CD4-positive, alpha-beta T cell (primary cell): Measurements from ENCODE around the gene DIS3L2. TPM values are rescaled to one million over a fixed set of nuclear protein-coding genes. Genes with fewer than 3 reads are reported as not detected.

Source experiments
- ATAC-seq: fragments of 200-7000 bp; cut with Tn5 transposase; one replicate; pipeline ENCODE4 v1.10.0; 2022; ENCODE audit warnings: mild to moderate bottlenecking; ENCODE audit not compliant: poor library complexity
- CTCF ChIA-PET: fragments of 350-600 bp; sonication (Branson Sonifier 250); formaldehyde crosslinking; loops from one replicate; lab custom pipeline; 2021; ENCODE audit warnings: antibody characterized with exemption, inconsistent platforms; lab: Charles Lee
- POLR2A ChIA-PET: fragments of 350-600 bp; sonication (Branson Sonifier 250); formaldehyde crosslinking; loops from one replicate; lab custom pipeline; 2021; ENCODE audit warnings: antibody characterized with exemption, inconsistent platforms; lab: Charles Lee
- DNase-seq, 14 experiments: peaks; one replicate each; pipeline ENCODE4 v3.0.0-alpha.2; 2013 to 2020; ENCODE audit warnings: mixed read lengths in 2 of 14
- H3K27ac ChIP-seq, 2 donors: one replicate each; pipeline versions ENCODE4 v1.5.1 to v1.7.0; 2013; ENCODE audit warnings: low read length in 2 of 2, low read depth in 1 of 2, mild to moderate bottlenecking in 1 of 2
- H3K27me3 ChIP-seq, 2 experiments: 1 replicate in 1 of 2; 2 replicates in 1 of 2; pipeline versions ENCODE4 v1.6.1 to v1.7.0; 2013; ENCODE audit warnings: low read length in 2 of 2, control low read depth in 1 of 2, mild to moderate bottlenecking in 1 of 2, moderate library complexity in 1 of 2; ENCODE audit not compliant: insufficient read depth in 2 of 2, control insufficient read depth in 1 of 2
- H3K36me3 ChIP-seq: one replicate; pipeline ENCODE4 v1.6.1; 2013; ENCODE audit warnings: low read length, control low read depth; ENCODE audit not compliant: insufficient read depth
- H3K4me1 ChIP-seq: one replicate; pipeline ENCODE4 v1.6.1; 2013; ENCODE audit warnings: low read length, control low read depth; ENCODE audit not compliant: insufficient read depth
- H3K4me3 ChIP-seq: one replicate; pipeline ENCODE4 v1.5.1; 2013; ENCODE audit warnings: mild to moderate bottlenecking, low read length, moderate library complexity
- H3K9me3 ChIP-seq, 2 experiments: 1 replicate in 1 of 2; 2 replicates in 1 of 2; pipeline versions ENCODE4 v1.6.1 to v1.7.0; 2013; ENCODE audit warnings: low read length in 2 of 2, mild to moderate bottlenecking in 2 of 2, control low read depth in 1 of 2, moderate library complexity in 1 of 2; ENCODE audit not compliant: control insufficient read depth in 1 of 2, insufficient read depth in 1 of 2
- H3K27ac Mint-ChIP-seq: one replicate; pipeline ENCODE4 v1.8.0; 2020; ENCODE audit warnings: mixed read lengths
- H3K27me3 Mint-ChIP-seq: one replicate; pipeline ENCODE4 v1.8.0; 2021; ENCODE audit warnings: mixed read lengths
- H3K36me3 Mint-ChIP-seq: one replicate; pipeline ENCODE4 v1.8.0; 2021; ENCODE audit warnings: low read depth, mixed read lengths
- H3K4me1 Mint-ChIP-seq: one replicate; pipeline ENCODE4 v1.8.0; 2021; ENCODE audit warnings: low read depth, mixed read lengths
- H3K4me3 Mint-ChIP-seq: one replicate; pipeline ENCODE4 v1.8.0; 2020; ENCODE audit warnings: mild to moderate bottlenecking, mixed read lengths
- H3K9me3 Mint-ChIP-seq: one replicate; pipeline ENCODE4 v1.8.0; 2020; ENCODE audit warnings: mixed read lengths
- CTCF ChIP-seq: fragments of 200-600 bp; IDR thresholded peaks from one replicate; pipeline ENCODE4 v1.8.0; 2022; ENCODE audit warnings: antibody characterized with exemption, mild to moderate bottlenecking
- intact Hi-C, 2 experiments: fragments of 100-400 bp; cut with DNase I in 1 of 2; cut with micrococcal nuclease in 1 of 2; formaldehyde crosslinking; loops; one replicate each; pipeline versions ENCODE4 v1.15.1 to v1.9.0; 2023 to 2025; cut with DNase I, micrococcal nuclease
- total RNA-seq, 174 experiments: library from RNA in 2 of 174; stranded (reverse) in 2 of 174; gene quantifications; one replicate each; pipeline ENCODE4 v1.2.3 and lab custom pipeline; 2021 to 2026

DIS3L2 gene
- total RNA-seq, 2 experiments from 2014 or later = 59.8 to 62.9 TPM

GRCh38 chr2:232319803-232320442 is 358.4 kb downstream of the DIS3L2 start:
- Mint-ChIP-seq H3K27ac (peak overlapping the region; percentile 90), H3K4me1 (peaks cover 88% of the 10 kb centered on the region), H3K9me3 (peaks cover 2% of the 10 kb centered on the region), H3K27me3 (no peaks in the 10 kb centered on the region), H3K4me3 (peak overlapping the region; percentile 9), H3K36me3 (no peaks in the 10 kb centered on the region)
- ATAC-seq = no peak
- H3K4me1 ChIP-seq = peaks cover 85% of the 10 kb centered on the region
- H3K9me3 ChIP-seq = no peaks in the 10 kb centered on the region
- no peaks in the 10 kb centered on the region for H3K36me3 ChIP-seq
- intact Hi-C loops = loop anchor here (5.0 to 10.0 kb wide), 6 partner anchors 33 to 1035 kb away; partner anchors contain the start of genes COPS7B (in 1 of the 2), DGKD (in 1 of the 2) and PDE6D (in 1 of the 2)
- H3K27me3 ChIP-seq = no peaks in the 10 kb centered on the region
- ChIA-PET POLR2A (interaction anchor here (1.0 to 2.9 kb wide), 3 partner anchors 10 to 606 kb away, joined by 3 to 10 read pairs (median 3); no protein-coding TSS in a partner anchor), CTCF (no interaction called here)
- peak in 1 of 14 experiments; percentile 23 for DNase-seq
- H3K4me3 ChIP-seq = peak overlapping the region; percentile 21
- H3K27ac ChIP-seq = peak overlapping the region; percentile 70 to 76
- TF ChIP-seq CTCF = no peak

DNA sequence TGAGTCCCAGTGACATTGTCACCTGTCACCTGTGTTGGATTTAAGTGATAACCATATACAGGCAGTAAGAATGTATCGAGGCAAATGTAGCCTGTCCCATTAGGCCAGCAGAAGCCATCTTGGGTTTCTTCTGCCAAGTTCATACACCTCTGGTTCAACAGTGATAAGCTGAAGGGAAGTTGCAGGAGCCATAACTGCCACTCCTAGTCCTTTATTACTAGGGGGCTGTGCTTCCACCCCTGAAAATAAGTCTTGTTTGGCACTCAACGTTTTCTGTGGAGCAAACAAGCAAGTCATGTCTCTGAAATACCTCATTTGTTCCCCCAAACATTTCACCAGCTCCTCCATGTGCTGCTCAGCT is 358.9 kb downstream of the DIS3L2 start:
- Histone ChIP-seq H3K27me3 (no peaks in the 10 kb centered on the region), H3K4me1 (peaks cover 80% of the 10 kb centered on the region), H3K4me3 (no peak overlapping the region), H3K9me3 (no peaks in the 10 kb centered on the region), H3K36me3 (no peaks in the 10 kb centered on the region), H3K27ac (peak overlapping the region in 1 of 2 donors; percentile 76)
- Mint-ChIP-seq H3K36me3 (no peaks in the 10 kb centered on the region), H3K27me3 (no peaks in the 10 kb centered on the region), H3K4me1 (peaks cover 83% of the 10 kb centered on the region), H3K27ac (peak overlapping the region; percentile 90), H3K9me3 (peaks cover under 1% of the 10 kb centered on the region), H3K4me3 (peak overlapping the region; percentile 9)
- no peak for DNase-seq
- ChIA-PET CTCF (no interaction called here), POLR2A (interaction anchor here (1.0 to 2.9 kb wide), 3 partner anchors 10 to 607 kb away, joined by 3 to 10 read pairs (median 3); no protein-coding TSS in a partner anchor)
- intact Hi-C loops = loop anchor here (5.0 to 10.0 kb wide), 4 partner anchors 33 to 536 kb away; partner anchors contain the start of genes COPS7B (in 1 of the 2) and PDE6D (in 1 of the 2)
- no peak for TF ChIP-seq CTCF
- ATAC-seq = no peak

DNA sequence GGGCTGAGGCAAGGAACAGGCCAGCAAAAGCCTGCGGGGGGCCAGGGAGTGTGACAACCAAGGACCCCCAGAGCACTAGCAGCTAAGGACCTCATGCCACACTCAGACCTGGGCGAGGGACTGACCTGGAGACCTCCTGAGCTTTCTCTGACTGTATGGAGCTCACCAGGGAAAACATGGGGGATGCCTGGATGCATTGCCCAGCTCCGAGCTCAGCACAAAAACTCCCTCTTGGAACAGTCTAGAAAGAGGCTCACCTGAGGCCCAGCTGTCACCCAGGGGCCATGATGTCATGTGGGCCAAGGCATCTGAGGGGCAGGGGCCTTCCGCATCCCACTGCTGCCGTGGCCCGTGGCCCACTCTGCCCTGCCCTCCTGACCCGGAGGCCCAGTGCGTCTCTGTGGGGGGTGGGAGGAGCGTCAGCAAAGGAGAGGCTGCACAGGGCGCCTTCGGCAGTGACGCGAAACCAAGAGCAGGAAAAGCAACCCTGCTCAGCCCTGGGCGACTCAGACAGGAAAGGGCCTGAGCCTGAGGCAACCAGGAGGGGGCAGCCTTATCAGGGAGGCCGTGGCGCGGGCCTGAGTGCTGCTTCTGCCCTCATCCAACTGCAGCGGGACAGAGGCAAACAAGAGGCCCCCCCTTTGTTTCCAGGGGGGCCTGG is 359.8 kb downstream of the DIS3L2 start:
- H3K27me3 Mint-ChIP-seq = no peaks in the 10 kb centered on the region
- intact Hi-C loops = loop anchor here (5.0 to 10.0 kb wide), 4 partner anchors 34 to 536 kb away; partner anchors contain the start of genes COPS7B (in 1 of the 2) and PDE6D (in 1 of the 2)
- H3K27ac Mint-ChIP-seq = peak overlapping the region; percentile 90
- Histone ChIP-seq H3K4me1 (peaks cover 75% of the 10 kb centered on the region), H3K27me3 (no peaks in the 10 kb centered on the region), H3K4me3 (no peak overlapping the region), H3K27ac (peak overlapping the region; percentile 21 to 76), H3K9me3 (no peaks in the 10 kb centered on the region), H3K36me3 (no peaks in the 10 kb centered on the region)
- no peaks in the 10 kb centered on the region for H3K36me3 Mint-ChIP-seq
- peak; percentile 58 for TF ChIP-seq CTCF
- ChIA-PET CTCF (no interaction called here), POLR2A (interaction anchor here (2.9 kb wide), 1 partner anchor 11 kb away, joined by 10 read pairs; no protein-coding TSS in a partner anchor)
- H3K4me3 Mint-ChIP-seq = no peak overlapping the region
- no peaks in the 10 kb centered on the region for H3K9me3 Mint-ChIP-seq
- peak in 13 of 14 experiments; percentile 25 to 76 (median 49) for DNase-seq
- ATAC-seq = peak; percentile 75
- peaks cover 75% of the 10 kb centered on the region for H3K4me1 Mint-ChIP-seq
